ENCODE measurements around the gene ZNF486.

DNA sequence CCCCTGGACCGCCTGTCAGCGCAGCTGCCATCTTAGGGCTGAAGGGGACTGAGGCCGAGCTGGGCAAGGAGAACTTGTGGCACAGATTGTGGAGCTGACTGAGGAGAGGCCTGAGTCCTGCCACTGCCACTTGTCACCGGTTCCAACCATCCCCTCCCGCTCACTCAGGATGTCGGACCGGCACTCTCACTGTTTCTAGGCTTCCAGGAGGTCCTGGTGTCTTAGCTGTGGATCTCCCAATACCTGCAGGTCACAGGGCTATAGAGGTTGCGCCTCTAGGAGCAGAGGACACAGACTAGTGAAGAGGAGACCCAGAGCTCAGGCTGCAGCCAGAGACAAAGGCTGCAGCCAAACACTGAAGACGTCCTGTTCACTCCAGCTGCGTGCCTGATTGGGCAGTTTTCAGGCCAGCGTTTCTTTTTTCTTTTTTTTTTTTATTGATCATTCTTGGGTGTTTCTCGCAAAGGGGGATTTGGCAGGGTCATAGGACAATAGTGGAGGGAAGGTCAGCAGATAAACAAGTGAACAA lies 15.3 kb upstream of the ZNF486 start:
- TF ChIP-seq, protein P1, sequence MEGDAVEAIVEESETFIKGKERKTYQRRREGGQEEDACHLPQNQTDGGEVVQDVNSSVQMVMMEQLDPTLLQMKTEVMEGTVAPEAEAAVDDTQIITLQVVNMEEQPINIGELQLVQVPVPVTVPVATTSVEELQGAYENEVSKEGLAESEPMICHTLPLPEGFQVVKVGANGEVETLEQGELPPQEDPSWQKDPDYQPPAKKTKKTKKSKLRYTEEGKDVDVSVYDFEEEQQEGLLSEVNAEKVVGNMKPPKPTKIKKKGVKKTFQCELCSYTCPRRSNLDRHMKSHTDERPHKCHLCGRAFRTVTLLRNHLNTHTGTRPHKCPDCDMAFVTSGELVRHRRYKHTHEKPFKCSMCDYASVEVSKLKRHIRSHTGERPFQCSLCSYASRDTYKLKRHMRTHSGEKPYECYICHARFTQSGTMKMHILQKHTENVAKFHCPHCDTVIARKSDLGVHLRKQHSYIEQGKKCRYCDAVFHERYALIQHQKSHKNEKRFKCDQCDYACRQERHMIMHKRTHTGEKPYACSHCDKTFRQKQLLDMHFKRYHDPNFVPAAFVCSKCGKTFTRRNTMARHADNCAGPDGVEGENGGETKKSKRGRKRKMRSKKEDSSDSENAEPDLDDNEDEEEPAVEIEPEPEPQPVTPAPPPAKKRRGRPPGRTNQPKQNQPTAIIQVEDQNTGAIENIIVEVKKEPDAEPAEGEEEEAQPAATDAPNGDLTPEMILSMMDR (IDR thresholded peaks at IDR 0.05; ENCODE audit: low read depth, low read length, poor library complexity, severe bottlenecking) = no peak
- no peak for TF ChIP-seq EZH2phosphoT487 (IDR thresholded peaks at IDR 0.05; ENCODE audit: borderline replicate concordance, low read length)
